Transverse colon (tissue), 3 donors: ENCODE data around the gene PARP1.

Source experiments
- EP300 ChIP-seq: sonication (generic); formaldehyde crosslinking; IDR thresholded peaks from one replicate; pipeline ENCODE4 v1.6.1; 2017; ENCODE audit warnings: antibody characterized with exemption, low read depth
- POLR2A ChIP-seq: fragments of 450-650 bp; IDR thresholded peaks from one replicate; pipeline ENCODE4 v1.6.1; 2016; ENCODE audit warnings: antibody characterized with exemption, mild to moderate bottlenecking, moderate library complexity
- TF ChIP-seq, protein P1 (sequence below), 5 experiments: fragments of 200-600 bp in 3 of 5; fragments of 450-650 bp in 2 of 5; sonication (generic) in 3 of 5; IDR thresholded peaks; 1 replicate in 2 of 5; 2 replicates in 3 of 5; pipeline ENCODE4 v1.5.1; 2016 to 2017; ENCODE audit warnings: antibody characterized with exemption in 5 of 5, inconsistent platforms in 3 of 5, mild to moderate bottlenecking in 2 of 5, moderate library complexity in 1 of 5

DNA sequence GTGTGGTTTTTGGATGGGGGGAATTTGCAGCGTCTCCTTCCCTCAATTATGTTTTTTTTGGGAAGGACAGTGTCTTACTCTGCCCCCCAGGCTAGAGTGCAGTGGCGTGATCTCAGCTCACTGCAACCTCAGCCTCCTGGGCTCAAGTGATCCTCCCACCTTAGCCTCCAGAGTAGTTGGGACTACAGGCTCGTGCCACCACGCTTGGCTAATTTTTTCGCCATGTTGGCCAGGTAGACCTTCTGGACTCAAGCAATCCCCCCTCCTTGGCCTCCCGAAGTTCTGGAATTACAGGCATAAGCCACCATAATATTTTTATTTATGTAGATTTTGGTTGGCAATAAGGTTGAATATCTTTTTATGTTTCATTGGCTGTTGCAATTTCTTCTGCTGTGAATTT lies 9.5 kb upstream of the PARP1 start:
- no peak for TF ChIP-seq EP300
- TF ChIP-seq, protein P1, sequence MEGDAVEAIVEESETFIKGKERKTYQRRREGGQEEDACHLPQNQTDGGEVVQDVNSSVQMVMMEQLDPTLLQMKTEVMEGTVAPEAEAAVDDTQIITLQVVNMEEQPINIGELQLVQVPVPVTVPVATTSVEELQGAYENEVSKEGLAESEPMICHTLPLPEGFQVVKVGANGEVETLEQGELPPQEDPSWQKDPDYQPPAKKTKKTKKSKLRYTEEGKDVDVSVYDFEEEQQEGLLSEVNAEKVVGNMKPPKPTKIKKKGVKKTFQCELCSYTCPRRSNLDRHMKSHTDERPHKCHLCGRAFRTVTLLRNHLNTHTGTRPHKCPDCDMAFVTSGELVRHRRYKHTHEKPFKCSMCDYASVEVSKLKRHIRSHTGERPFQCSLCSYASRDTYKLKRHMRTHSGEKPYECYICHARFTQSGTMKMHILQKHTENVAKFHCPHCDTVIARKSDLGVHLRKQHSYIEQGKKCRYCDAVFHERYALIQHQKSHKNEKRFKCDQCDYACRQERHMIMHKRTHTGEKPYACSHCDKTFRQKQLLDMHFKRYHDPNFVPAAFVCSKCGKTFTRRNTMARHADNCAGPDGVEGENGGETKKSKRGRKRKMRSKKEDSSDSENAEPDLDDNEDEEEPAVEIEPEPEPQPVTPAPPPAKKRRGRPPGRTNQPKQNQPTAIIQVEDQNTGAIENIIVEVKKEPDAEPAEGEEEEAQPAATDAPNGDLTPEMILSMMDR (IDR thresholded peaks at IDR 0.05), result no peak
- no peak for TF ChIP-seq POLR2A
